GM12872 (cell line): Measurements from ENCODE around the gene MAP2K6.

Experiments used
- TF ChIP-seq, protein P1 (sequence below): IDR thresholded peaks from 3 replicates; pipeline ENCODE4 v1.5.1; 2011; ENCODE audit warnings: low read depth, mild to moderate bottlenecking, low read length, moderate library complexity; ENCODE audit not compliant: insufficient read depth

Gene MAP2K6

DNA sequence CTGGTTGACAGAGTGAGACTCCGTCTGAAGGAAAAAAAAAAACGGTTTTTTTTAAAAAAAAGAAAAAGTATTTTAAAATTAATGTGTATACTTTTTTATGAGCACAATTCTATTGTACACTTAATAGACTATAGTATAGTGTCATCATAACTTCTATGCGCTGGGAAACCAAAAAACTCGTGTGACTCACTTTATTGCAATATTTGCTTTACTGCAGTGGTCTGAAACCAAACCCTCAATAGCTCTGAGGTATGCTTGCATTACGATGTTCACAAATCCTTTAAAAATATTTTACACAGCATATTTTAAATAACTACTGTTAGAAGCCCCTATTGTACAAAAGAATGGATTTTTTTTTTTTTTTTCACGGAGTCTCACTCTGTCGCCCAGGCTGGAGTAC, 12.4 kb upstream of the MAP2K6 start:
- TF ChIP-seq, protein P1, sequence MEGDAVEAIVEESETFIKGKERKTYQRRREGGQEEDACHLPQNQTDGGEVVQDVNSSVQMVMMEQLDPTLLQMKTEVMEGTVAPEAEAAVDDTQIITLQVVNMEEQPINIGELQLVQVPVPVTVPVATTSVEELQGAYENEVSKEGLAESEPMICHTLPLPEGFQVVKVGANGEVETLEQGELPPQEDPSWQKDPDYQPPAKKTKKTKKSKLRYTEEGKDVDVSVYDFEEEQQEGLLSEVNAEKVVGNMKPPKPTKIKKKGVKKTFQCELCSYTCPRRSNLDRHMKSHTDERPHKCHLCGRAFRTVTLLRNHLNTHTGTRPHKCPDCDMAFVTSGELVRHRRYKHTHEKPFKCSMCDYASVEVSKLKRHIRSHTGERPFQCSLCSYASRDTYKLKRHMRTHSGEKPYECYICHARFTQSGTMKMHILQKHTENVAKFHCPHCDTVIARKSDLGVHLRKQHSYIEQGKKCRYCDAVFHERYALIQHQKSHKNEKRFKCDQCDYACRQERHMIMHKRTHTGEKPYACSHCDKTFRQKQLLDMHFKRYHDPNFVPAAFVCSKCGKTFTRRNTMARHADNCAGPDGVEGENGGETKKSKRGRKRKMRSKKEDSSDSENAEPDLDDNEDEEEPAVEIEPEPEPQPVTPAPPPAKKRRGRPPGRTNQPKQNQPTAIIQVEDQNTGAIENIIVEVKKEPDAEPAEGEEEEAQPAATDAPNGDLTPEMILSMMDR, result no peak

DNA sequence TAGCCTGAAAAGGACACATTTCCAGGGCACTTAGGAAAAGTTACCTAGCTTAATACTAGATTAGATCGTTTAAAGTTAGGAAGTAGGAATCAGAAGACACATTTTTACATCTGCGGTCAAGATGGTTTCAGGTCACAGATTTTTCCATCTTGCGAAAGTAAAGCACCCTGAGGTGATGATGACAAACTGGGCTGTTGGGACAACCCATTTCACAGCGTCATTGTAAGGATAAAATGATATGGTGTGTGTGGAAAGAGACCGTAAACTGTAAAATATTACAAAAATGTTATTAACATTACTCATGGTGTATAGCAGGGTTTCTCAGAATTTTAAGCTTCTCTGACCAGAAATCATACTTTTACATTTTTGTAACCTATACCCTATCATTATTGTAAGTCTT, 10.1 kb upstream of the MAP2K6 start:
- TF ChIP-seq, protein P1, result no peak

DNA sequence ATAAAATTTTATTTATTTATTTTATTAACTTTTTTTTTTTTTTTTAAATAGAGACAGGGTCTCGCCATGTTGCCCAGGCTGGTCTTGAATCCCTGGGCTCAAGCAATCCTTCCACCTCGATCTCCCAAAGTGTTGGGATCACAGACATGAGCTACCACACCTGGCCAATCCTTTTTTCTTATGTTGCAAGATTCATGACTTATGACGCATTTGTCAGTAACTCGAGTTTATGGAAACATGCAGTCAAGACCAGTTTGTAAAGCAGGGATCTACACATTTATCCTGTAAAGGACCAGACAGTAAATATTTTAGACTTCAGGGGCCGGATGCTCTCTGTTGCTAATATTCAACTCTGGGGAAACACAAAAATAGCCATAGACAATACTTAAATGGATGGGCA, 9.4 kb upstream of the MAP2K6 start:
- TF ChIP-seq, protein P1, result no peak

DNA sequence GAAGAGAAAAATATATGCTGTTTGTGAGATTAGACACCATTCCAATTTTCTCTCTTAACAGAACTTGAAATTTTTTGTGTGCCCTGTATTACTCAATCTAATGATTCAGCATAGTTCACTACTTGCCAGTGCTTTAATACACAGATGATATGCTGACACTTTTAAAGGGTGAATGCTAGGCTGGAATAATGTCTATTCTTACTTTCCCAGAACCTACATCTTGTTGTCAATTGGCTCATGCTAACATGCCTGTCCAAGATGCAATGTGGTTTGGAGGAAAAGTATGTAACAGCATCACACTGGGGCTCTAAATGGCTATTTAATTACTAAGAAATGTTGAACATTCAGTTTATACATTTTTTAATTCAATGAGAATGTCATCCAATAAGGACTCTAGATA, 7.6 kb upstream of the MAP2K6 start:
- TF ChIP-seq, protein P1, result no peak

DNA sequence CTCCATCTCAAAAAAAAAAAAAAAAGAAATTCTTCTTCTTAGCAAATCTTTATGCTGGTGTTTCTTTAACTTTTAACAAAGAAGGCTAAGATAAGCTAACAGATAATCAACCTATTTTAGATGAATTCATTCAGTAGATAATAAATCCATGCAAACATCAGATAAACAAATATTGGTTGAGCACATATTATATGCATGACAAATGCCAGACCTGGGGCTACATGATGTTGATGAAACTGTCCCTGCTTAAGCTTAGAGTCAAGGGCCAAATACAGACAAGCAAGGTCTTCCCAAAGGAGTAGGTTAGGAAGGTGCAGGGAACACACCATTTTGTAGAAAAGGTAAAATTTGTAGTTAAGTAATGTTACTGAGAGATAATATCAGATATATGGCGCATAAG, 6.7 kb upstream of the MAP2K6 start:
- TF ChIP-seq, protein P1, result no peak

DNA sequence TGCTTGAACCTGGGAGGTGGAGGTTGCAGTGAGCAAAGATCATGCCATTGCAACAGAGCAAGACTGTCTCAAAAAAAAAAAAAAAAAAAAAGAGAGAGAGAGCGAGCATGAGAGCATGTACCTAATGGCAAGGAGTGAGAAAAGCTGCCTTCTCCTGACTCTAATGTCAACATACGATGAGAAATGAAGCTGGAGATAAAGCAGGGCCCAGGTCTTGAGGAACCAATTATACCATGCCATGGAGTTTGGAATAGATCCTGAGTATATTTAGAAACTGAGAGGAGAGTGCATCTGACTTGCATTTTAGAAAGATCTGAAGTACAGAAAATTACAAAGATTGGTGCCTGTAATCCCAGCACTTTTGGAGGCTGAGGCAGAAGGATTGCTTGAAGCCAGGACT, 3.8 kb upstream of the MAP2K6 start:
- TF ChIP-seq, protein P1, result no peak

DNA sequence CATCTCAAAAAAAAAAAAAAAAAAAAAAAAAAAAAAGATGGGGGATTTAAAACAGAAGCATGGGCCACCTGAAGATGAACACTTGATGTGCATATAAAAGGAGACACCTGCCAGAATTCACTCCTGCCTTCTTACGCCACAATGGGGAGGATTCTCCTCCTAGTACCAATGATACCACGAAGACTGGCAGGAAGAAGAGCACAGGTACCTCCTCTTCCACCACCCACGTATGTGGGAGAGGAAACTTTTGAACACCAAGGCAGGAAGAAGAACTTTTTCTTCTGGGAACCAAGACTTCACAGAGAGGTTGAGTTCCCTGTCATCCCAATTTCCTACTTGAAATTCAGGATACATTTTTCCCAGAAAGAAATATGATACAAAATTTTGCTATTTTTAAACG, 2.7 kb upstream of the MAP2K6 start:
- TF ChIP-seq, protein P1, result no peak

DNA sequence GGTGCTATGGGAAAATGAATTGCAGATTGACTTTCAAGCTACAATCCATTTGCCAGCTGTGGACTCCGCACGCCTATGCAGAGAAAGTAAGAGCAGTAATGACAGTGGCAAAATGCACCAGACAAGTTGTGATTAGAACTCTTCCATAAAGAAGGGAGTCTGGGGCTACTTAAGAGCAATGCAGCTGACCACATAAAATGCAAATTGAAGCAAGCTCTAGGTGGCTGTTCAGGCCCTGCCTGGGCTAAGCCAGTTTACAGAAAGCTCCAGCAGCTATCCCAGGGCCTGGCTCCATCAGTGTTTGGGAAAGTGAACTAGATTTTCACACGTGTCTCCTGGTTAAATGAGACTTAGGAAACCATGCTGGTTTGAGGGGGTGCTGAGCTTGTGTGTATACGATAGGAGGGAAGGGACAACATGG, 2.2 kb upstream of the MAP2K6 start:
- TF ChIP-seq, protein P1, result no peak
